ENCODE data around the gene CHRNB1.

CHRNB1 gene

DNA sequence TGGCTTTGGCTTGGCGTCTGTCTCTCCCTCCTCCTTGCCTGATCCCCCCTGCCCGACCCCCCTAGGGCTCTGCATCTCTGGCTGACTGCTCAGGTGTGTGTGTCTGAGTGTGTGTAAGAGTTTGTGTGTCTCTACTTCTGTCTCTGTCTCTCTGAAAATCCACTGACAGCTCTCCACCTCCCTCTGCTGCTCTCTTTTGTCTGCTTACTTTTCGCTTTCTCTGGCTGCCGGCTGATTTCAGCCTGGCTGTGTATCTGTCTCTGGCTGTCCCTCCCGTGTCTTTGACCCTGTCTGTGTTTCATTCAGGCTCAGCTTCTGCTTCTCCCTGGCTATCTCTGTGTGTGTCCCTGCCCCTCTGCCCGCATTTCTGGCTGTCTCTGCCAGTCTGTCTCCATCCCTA is 28.5 kb upstream of the CHRNB1 start:
- TF ChIP-seq, protein P1, sequence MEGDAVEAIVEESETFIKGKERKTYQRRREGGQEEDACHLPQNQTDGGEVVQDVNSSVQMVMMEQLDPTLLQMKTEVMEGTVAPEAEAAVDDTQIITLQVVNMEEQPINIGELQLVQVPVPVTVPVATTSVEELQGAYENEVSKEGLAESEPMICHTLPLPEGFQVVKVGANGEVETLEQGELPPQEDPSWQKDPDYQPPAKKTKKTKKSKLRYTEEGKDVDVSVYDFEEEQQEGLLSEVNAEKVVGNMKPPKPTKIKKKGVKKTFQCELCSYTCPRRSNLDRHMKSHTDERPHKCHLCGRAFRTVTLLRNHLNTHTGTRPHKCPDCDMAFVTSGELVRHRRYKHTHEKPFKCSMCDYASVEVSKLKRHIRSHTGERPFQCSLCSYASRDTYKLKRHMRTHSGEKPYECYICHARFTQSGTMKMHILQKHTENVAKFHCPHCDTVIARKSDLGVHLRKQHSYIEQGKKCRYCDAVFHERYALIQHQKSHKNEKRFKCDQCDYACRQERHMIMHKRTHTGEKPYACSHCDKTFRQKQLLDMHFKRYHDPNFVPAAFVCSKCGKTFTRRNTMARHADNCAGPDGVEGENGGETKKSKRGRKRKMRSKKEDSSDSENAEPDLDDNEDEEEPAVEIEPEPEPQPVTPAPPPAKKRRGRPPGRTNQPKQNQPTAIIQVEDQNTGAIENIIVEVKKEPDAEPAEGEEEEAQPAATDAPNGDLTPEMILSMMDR (IDR thresholded peaks at IDR 0.05; ENCODE audit: low read depth, low read length): no peak
- H3K4me3 ChIP-seq (ENCODE audit: low read depth, low read length): no peak overlapping the region

DNA sequence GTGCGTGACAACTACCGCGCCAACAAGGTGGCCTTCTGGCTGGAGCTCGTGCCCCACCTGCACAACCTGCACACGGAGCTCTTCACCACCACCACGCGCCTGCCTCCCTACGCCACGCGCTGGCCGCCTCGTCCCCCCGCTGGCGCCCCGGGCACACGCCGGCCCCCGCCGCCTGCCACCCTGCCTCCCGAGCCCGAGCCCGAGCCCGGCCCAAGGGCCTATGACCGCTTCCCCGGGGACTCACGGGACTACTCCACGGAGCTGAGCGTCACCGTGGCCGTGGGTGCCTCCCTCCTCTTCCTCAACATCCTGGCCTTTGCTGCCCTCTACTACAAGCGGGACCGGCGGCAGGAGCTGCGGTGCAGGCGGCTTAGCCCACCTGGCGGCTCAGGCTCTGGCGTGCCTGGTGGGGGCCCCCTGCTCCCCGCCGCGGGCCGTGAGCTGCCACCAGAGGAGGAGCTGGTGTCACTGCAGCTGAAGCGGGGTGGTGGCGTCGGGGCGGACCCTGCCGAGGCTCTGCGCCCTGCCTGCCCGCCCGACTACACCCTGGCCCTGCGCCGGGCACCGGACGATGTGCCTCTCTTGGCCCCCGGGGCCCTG is 27.7 kb upstream of the CHRNB1 start:
- TF ChIP-seq, protein P1 (IDR thresholded peaks at IDR 0.05; ENCODE audit: low read depth, low read length): no peak
- H3K4me3 ChIP-seq (ENCODE audit: low read depth, low read length): no peak overlapping the region

DNA sequence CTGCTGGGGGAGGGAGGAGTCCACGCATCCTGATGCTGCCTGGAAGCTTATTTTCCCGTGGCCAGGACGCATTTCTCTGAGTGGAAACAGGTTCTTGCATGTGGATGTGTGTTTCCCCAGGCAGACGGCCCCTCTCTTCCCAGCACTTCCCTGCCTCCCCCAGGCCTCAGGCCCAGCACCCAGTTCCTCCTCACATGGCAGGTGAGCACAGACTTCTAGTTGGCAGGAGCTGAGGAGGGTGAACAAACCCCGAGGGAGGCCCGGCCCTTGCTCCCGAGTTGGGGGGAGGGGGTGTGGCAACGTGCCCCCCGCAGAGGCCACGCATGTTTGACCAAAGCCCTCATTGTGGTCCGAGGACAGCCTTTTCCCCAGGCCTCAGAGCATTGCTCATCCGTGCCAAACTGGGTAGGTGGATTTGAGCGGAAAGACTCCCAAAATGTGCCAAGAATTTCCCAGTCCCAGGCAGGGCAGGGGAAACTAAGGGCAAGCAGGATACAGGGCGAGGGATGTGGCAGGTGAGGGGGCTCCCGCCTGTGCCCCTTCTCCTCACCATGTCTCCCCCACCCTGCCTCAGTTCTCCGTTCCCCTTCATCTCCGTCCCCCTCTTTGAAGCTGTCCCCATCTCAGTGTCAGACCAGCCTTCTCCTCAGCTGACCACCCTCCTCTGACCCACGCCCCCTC is 26.2 kb upstream of the CHRNB1 start:
- TF ChIP-seq, protein P1 (IDR thresholded peaks at IDR 0.05; ENCODE audit: low read depth, low read length): no peak
- H3K4me3 ChIP-seq (ENCODE audit: low read depth, low read length): no peak overlapping the region

DNA sequence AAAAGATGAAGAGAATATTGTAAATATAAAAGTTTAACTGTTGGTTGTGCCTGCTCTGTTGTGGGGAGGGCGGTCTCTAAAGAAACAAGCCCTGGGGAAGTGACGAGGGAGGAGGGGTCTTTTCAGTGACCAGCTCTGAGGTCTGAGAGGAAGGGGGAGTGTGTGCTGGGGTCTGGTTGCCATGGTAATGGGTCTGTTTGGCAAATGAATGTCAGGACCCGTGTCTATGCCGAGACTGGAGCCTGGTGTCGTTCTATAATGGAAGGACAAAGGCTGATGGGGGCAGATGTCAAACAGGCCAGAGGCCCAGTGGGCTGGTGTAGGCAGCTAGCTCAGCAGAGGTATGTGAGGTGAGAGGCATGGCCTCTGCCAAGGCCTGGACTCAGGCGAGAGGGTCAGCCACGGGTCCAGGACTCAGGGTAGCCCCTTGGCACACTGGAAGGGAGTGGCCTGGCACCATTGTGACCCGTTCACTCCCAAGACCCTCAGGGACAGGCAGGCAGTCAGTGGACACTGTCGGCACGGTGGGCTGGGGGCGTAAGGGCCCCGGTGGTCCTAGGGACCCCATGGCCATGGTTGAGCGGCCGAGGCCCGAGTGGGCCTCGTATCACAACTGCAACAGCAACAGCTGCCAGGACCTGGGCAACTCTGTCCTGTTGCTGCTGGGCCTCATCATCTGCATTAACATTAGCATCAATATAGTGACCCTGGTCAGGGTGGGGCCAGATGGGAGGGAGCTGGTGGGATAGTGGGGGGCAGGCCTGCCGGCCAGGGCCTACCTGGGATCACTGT is 24.8 kb upstream of the CHRNB1 start, which contains the start of gene SPEM1:
Gene SPEM1, plus strand, starts transcription at position 506 of the 792 bp plus-strand sequence. Its CDS starts 61 bp downstream, at position 567.
- H3K4me3 ChIP-seq (ENCODE audit: low read depth, low read length): no peak within 1 kb of the TSS
- TF ChIP-seq, protein P1 (IDR thresholded peaks at IDR 0.05; ENCODE audit: low read depth, low read length): no peak

DNA sequence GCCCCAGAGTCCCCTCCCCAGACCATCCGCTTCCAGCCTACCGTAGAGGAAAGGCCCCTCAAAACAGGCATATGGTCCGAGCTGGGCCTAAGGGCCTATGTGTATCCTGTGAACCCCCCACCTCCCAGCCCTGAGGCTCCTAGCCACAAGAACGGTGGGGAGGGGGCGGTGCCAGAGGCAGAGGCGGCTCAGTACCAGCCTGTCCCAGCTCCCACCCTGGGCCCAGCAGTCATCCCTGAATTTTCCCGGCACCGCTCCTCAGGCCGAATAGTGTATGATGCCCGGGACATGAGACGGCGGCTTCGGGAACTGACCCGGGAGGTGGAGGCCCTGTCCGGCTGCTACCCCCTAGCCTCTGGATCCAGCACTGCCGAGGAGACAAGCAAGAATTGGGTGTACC is 23.7 kb upstream of the CHRNB1 start:
- H3K4me3 ChIP-seq (ENCODE audit: low read depth, low read length): no peak overlapping the region
- TF ChIP-seq, protein P1 (IDR thresholded peaks at IDR 0.05; ENCODE audit: low read depth, low read length): no peak

DNA sequence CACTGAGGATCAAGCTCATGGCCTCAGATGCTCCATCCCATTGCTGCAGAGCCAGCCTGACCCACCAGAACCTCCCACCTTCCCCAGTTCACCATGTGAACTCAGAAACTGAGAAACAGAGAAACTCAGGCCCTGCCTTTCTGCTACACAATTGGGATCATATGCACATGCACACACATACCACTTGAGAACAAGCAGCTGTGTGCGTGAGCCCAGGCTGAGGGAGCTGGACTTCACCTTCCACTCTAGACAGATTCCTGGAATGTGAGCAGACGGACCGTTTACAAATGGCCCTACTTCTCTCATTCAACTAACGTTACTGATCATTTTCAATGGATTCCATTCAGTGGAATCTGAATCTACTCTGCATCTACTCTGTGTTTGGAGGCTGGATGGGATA is 21.2 kb upstream of the CHRNB1 start:
- TF ChIP-seq, protein P1 (IDR thresholded peaks at IDR 0.05; ENCODE audit: low read depth, low read length): no peak
- H3K4me3 ChIP-seq (ENCODE audit: low read depth, low read length): no peak overlapping the region

DNA sequence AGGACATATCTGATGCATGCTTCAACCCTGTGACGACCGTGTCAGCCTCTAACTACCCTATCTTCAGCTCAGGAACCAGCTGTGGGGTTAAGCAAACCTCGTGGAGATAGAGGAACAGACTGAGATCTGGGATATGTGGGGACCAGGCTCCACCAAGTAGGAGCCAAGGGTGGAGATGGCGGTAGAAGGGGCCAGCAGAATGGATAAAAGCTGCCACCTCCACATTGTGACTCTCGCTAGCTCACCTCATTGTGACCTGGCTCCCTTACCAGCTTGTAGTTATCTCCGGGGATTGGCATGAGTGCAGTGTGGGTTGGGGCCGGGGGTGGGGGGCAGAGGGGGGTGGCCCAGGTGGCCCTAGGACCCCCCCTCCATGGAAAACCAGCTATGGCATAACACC is 19.5 kb upstream of the CHRNB1 start, which contains the start of gene SPEM2:
Gene SPEM2, plus strand, starts transcription at position 301 of the 400 bp plus-strand sequence. Its CDS starts 73 bp downstream, at position 374.
- TF ChIP-seq, protein P1 (IDR thresholded peaks at IDR 0.05; ENCODE audit: low read depth, low read length): no peak
- no peak within 1 kb of the TSS for H3K4me3 ChIP-seq (ENCODE audit: low read depth, low read length)

All from WI38 (cell line).